SU-DHL-6 (cell line): ENCODE measurements around the gene MGMT.

Source experiments
- EZH2phosphoT487 ChIP-seq: fragments of 200-600 bp; sonication (generic), shearing (Covaris generic); conservative IDR thresholded peaks from 2 replicates; pipeline ENCODE4 v1.6.1; 2018; ENCODE audit warnings: mild to moderate bottlenecking, antibody characterized with exemption, low read length, moderate library complexity, mixed read lengths
- TF ChIP-seq, protein P1 (sequence below): fragments of 200-600 bp; sonication (generic); IDR thresholded peaks from one replicate; pipeline ENCODE4 v1.5.1; 2017; ENCODE audit warnings: antibody characterized with exemption, mild to moderate bottlenecking, low read length, moderate library complexity; ENCODE audit not compliant: insufficient read depth, poor library complexity, severe bottlenecking

DNA sequence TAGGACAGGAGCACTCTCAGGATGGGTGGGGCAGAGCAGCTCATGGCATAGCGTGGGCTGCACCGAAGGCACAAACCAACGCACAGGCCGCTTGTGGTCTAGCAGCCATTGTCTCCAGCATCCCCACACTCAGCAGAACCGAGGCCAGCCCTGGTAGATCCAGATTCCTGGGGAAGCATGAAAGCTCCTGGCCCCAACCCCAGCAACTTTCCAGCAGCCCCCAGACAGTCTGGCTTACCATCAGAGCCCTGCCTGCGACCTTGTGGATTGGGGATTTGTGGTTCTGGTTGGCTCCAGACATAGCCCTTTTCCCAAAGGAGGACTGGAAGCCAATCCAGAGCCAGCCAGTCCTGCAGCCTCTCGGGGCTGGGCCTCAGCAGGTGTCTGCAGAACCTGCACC is 33.8 kb upstream of the MGMT start:
- TF ChIP-seq, protein P1, sequence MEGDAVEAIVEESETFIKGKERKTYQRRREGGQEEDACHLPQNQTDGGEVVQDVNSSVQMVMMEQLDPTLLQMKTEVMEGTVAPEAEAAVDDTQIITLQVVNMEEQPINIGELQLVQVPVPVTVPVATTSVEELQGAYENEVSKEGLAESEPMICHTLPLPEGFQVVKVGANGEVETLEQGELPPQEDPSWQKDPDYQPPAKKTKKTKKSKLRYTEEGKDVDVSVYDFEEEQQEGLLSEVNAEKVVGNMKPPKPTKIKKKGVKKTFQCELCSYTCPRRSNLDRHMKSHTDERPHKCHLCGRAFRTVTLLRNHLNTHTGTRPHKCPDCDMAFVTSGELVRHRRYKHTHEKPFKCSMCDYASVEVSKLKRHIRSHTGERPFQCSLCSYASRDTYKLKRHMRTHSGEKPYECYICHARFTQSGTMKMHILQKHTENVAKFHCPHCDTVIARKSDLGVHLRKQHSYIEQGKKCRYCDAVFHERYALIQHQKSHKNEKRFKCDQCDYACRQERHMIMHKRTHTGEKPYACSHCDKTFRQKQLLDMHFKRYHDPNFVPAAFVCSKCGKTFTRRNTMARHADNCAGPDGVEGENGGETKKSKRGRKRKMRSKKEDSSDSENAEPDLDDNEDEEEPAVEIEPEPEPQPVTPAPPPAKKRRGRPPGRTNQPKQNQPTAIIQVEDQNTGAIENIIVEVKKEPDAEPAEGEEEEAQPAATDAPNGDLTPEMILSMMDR: no peak
- no peak for TF ChIP-seq EZH2phosphoT487
